Activated T-helper 17 cell treated with anti-CD3 and anti-CD28 coated beads, Interleukin-2, amount 50 U/mL, for 72 hours (primary cell): Measurements from ENCODE around the gene SLC10A2. TPM values are rescaled to one million over a fixed set of nuclear protein-coding genes. Genes with fewer than 3 reads are reported as not detected.

Source experiments
- total RNA-seq, 2 donors: library from RNA; stranded (reverse); gene quantifications; one replicate each; pipeline ENCODE4 v1.2.3, GENCODE V29; 2022

The SLC10A2 gene
- total RNA-seq, 2 donors from 2014 or later: not detected

Other genes with a start within 250 kb of the SLC10A2 start
- 10 to 100 TPM; 65.9 to 95.5 TPM for gene ERCC5, start 220.4 kb downstream of the SLC10A2 start, total RNA-seq